Measurements from ENCODE around the gene CELSR3.

The CELSR3 gene

DNA sequence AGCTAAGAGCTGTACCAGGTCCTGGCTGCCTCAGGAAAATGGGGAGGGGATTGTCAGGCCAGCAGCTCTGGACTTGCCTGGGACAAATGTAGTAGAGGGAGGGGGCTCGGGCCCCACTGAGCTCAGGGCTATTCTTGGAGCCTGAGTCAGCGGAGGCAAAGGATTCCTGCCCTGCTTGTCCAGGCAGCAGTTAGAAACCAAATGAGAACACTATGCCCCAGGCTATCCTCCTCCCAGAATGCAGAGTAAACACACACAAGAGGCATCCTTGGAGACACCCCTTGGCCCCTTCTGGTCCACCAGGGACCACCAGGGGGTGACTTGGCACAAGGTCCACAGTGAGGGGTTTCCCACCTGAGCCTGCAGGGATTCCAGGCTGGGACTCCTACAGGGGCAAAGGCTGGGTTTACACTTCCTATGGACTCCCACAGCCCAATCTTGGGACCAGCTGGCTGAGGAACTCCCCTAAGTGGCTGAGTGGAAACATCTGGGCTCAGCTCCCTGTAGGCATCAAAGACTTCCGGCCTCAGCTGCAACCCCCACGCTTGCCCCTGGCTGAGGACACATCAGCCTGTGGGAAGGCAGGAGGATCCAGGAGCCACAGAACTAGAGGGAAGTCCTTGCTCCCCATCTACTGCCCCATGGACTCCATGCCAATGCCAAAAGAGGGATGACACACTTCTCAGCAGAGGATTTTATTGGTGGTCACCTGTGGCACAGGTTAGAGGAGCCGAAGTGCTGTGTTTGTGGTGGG is 64.2 kb downstream of the CELSR3 start:
- Histone ChIP-seq H3K9ac (ENCODE audit: insufficient read length, low read depth) (peak overlapping the region; percentile 43), H3K4me1 (ENCODE audit: insufficient read depth, insufficient read length) (peaks cover 49% of the 10 kb centered on the region), H3K27me3 (ENCODE audit: insufficient read depth, insufficient read length) (no peaks in the 10 kb centered on the region), H3K36me3 (ENCODE audit: insufficient read depth, insufficient read length, low read length) (peaks cover 74% of the 10 kb centered on the region), H3K4me3 (ENCODE audit: insufficient read length, low read depth) (no peak overlapping the region), H3K9me3 (ENCODE audit: insufficient read depth, low read length) (no peaks in the 10 kb centered on the region)
- DNase-seq (ENCODE audit: low read depth, low spot score), result peak; percentile 61
- TF ChIP-seq ZNF274 (IDR thresholded peaks at IDR 0.05; ENCODE audit: low read depth, low read length) (no peak), SUZ12 (IDR thresholded peaks at IDR 0.05; ENCODE audit: extremely low read depth, insufficient read depth, insufficient read length) (no peak), YY1 (IDR thresholded peaks at IDR 0.05; ENCODE audit: insufficient read depth, insufficient read length) (no peak)

DNA sequence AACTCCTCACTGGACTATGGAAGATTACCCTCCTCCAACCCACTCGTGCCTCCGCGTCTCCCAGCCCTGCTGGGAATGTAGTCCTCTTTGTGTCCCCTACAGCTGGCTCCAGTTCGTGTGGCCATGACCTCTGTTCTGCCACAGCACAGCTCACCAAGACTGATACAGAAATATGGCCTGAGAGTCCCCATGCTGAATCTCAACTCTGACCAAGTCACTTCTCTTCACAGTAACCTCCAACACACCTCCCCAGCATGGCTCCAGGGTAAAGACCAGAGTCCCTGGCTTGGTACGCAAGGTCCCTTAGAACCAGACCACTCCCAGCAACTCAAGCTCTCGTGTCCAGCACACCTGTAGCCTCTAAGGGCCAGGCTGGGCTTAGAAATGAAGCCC is 65.3 kb downstream of the CELSR3 start:
- no peak overlapping the region for H3K4me3 ChIP-seq (ENCODE audit: insufficient read length, low read depth)
- peaks cover 74% of the 10 kb centered on the region for H3K36me3 ChIP-seq (ENCODE audit: insufficient read depth, insufficient read length, low read length)
- H3K9me3 ChIP-seq (ENCODE audit: insufficient read depth, low read length), result no peaks in the 10 kb centered on the region
- H3K9ac ChIP-seq (ENCODE audit: insufficient read length, low read depth), result peak overlapping the region; percentile 43
- DNase-seq (ENCODE audit: low read depth, low spot score), result no peak
- no peak for TF ChIP-seq ZNF274 (IDR thresholded peaks at IDR 0.05; ENCODE audit: low read depth, low read length)
- no peak for TF ChIP-seq SUZ12 (IDR thresholded peaks at IDR 0.05; ENCODE audit: extremely low read depth, insufficient read depth, insufficient read length)
- TF ChIP-seq YY1 (IDR thresholded peaks at IDR 0.05; ENCODE audit: insufficient read depth, insufficient read length), result no peak
- no peaks in the 10 kb centered on the region for H3K27me3 ChIP-seq (ENCODE audit: insufficient read depth, insufficient read length)
- peaks cover 52% of the 10 kb centered on the region for H3K4me1 ChIP-seq (ENCODE audit: insufficient read depth, insufficient read length)

DNA sequence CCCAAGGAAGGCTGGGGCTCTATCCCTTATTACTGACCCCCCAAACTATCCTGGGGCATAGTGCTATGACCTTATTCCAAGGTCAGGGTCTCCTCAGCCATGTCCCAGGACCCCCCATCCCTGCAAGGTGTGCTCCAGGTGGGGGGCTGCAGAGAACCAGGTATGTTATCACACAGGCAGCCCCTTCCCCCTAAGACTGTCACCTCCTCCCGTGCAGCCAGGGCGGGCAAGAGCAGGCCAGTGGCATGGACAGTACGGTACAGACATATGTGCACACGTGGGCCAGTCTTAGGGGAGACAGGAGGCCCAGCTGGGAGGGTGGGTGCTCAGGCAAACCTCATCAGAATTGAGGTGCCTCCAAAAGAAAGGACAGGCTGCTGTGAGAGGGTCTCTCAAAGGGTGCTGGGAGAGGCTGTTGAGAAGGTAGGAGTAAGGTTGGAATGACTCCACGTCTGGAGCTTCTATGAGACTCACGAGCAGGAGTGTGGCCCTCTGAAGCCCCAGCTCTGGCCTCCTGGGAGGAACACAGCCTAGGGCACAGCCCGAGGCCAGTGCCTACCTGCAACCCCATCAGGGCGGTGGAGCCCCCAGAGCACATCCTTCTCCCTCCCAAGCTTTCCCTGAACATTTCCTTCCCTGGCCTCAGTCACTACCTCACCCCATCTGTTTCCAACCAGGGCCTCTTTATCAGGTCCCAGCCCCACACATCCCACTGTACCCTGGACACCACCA is 65.8 kb downstream of the CELSR3 start:
- no peak overlapping the region for H3K4me3 ChIP-seq (ENCODE audit: insufficient read length, low read depth)
- peaks cover 76% of the 10 kb centered on the region for H3K36me3 ChIP-seq (ENCODE audit: insufficient read depth, insufficient read length, low read length)
- no peak for TF ChIP-seq ZNF274 (IDR thresholded peaks at IDR 0.05; ENCODE audit: low read depth, low read length)
- TF ChIP-seq SUZ12 (IDR thresholded peaks at IDR 0.05; ENCODE audit: extremely low read depth, insufficient read depth, insufficient read length), result no peak
- TF ChIP-seq YY1 (IDR thresholded peaks at IDR 0.05; ENCODE audit: insufficient read depth, insufficient read length), result no peak
- H3K4me1 ChIP-seq (ENCODE audit: insufficient read depth, insufficient read length), result peaks cover 52% of the 10 kb centered on the region
- no peaks in the 10 kb centered on the region for H3K27me3 ChIP-seq (ENCODE audit: insufficient read depth, insufficient read length)
- no peak overlapping the region for H3K9ac ChIP-seq (ENCODE audit: insufficient read length, low read depth)
- no peaks in the 10 kb centered on the region for H3K9me3 ChIP-seq (ENCODE audit: insufficient read depth, low read length)
- DNase-seq (ENCODE audit: low read depth, low spot score), result no peak

DNA sequence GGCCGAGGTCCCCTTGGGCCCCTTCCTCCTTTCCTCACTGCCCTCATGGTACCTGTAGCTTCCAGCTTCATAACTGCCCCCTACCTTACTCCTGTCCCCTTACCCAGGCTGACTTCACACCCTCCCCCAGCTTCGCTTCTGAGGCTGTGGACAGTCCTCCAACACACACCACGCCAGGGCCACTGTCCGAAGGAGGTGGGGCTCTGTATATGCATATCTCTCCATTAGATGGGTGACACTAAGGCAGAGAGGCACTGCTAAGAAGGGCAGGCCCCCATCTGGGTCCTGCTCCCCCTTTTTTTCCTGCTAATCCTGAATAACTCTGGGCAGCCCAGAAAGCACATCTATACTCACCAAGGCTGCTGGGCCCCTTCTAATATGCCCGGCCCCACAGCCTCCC is 66.5 kb downstream of the CELSR3 start:
- no peaks in the 10 kb centered on the region for H3K9me3 ChIP-seq (ENCODE audit: insufficient read depth, low read length)

DNA sequence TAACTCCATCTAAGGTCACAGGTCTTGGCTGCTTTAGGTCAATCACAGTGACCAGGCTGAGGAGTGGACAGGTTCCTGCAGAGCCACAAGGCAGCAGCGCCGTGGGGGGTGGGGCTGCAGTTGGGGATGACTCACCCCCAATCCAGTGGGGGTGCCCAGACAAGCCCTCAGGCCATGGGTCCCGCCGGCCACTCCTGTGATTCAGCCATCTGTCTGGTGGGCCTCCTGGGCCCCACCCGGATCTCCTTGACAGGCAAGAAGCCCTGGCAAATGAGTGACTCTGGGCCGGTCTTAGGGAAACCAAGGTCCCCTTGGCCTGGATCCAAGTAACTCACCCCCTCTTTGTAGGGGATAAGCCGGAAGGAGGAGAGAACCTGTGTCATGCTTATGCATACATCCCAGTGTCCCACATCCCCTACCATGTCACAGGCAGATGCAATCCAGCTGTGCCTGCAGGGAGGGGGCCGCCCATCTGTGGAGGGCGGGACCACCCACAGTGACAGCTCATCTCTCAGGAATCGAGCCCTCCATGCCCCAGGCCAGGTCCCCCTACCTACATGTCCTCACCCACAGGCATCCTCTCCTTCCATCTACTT is 67.1 kb downstream of the CELSR3 start:
- H3K4me3 ChIP-seq (ENCODE audit: insufficient read length, low read depth), result no peak overlapping the region
- peak; percentile 54 for DNase-seq (ENCODE audit: low read depth, low spot score)
- peaks cover 76% of the 10 kb centered on the region for H3K36me3 ChIP-seq (ENCODE audit: insufficient read depth, insufficient read length, low read length)

More for the DNA sequence above, 66.5 kb downstream of the CELSR3 start:
- no peak for DNase-seq (ENCODE audit: low read depth, low spot score)
- Histone ChIP-seq H3K36me3 (ENCODE audit: insufficient read depth, insufficient read length, low read length) (peaks cover 76% of the 10 kb centered on the region), H3K9ac (ENCODE audit: insufficient read length, low read depth) (peak overlapping the region; percentile 58), H3K27me3 (ENCODE audit: insufficient read depth, insufficient read length) (no peaks in the 10 kb centered on the region), H3K4me1 (ENCODE audit: insufficient read depth, insufficient read length) (peaks cover 52% of the 10 kb centered on the region), H3K4me3 (ENCODE audit: insufficient read length, low read depth) (no peak overlapping the region)
- TF ChIP-seq SUZ12 (IDR thresholded peaks at IDR 0.05; ENCODE audit: extremely low read depth, insufficient read depth, insufficient read length), result no peak
- TF ChIP-seq ZNF274 (IDR thresholded peaks at IDR 0.05; ENCODE audit: low read depth, low read length), result no peak
- no peak for TF ChIP-seq YY1 (IDR thresholded peaks at IDR 0.05; ENCODE audit: insufficient read depth, insufficient read length)

DNA sequence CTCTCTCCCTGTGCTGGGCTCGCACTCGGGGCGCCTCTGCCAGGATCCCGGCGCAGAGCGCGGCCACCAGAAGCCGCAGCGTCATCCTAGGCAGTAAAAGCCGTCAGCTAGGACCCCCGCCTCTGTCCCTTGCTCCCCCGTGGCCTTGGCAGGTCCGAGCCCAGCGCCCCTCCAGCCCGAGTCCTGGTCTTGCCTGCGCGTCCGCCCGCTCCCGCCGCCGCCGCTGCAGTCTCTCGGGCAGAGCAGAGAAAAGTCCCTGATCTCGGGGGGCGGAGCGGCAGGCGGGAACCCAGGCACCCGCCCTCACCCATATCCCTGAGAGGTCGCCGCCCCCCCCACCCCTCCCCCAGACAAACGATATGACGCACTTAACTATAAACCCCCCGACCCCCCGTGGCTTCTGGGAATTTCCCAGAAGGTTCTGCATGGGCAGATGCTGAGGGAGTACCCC is 67.6 kb downstream of the CELSR3 start, which contains the start of gene COL7A1:
Gene COL7A1, minus strand, starts transcription at position 255 of the 451 bp plus-strand sequence. Its CDS starts 170 bp downstream, at position 85.
- Histone ChIP-seq H3K4me1 (ENCODE audit: insufficient read depth, insufficient read length) (peaks cover 53% of the 10 kb centered on the region), H3K9ac (ENCODE audit: insufficient read length, low read depth) (peak within 1 kb of the TSS; percentile 59), H3K27me3 (ENCODE audit: insufficient read depth, insufficient read length) (no peaks in the 10 kb centered on the region), H3K9me3 (ENCODE audit: insufficient read depth, low read length) (no peaks in the 10 kb centered on the region), H3K4me3 (ENCODE audit: insufficient read length, low read depth) (no peak within 1 kb of the TSS), H3K36me3 (ENCODE audit: insufficient read depth, insufficient read length, low read length) (peaks cover 76% of the 10 kb centered on the region)
- TF ChIP-seq SUZ12 (IDR thresholded peaks at IDR 0.05; ENCODE audit: extremely low read depth, insufficient read depth, insufficient read length) (no peak), YY1 (IDR thresholded peaks at IDR 0.05; ENCODE audit: insufficient read depth, insufficient read length) (no peak), ZNF274 (IDR thresholded peaks at IDR 0.05; ENCODE audit: low read depth, low read length) (no peak)
- no peak for DNase-seq (ENCODE audit: low read depth, low spot score)

More for the DNA sequence above, 67.1 kb downstream of the CELSR3 start:
- TF ChIP-seq YY1 (IDR thresholded peaks at IDR 0.05; ENCODE audit: insufficient read depth, insufficient read length) (no peak), ZNF274 (IDR thresholded peaks at IDR 0.05; ENCODE audit: low read depth, low read length) (no peak), SUZ12 (IDR thresholded peaks at IDR 0.05; ENCODE audit: extremely low read depth, insufficient read depth, insufficient read length) (no peak)
- no peak overlapping the region for H3K9ac ChIP-seq (ENCODE audit: insufficient read length, low read depth)
- no peaks in the 10 kb centered on the region for H3K27me3 ChIP-seq (ENCODE audit: insufficient read depth, insufficient read length)
- peaks cover 52% of the 10 kb centered on the region for H3K4me1 ChIP-seq (ENCODE audit: insufficient read depth, insufficient read length)
- no peaks in the 10 kb centered on the region for H3K9me3 ChIP-seq (ENCODE audit: insufficient read depth, low read length)

All from NT2/D1 (cell line).